Nephron progenitor cell (in vitro differentiated cells): ENCODE measurements around the gene UQCC2.

Experiments used
- DNase-seq: peaks from one replicate; pipeline ENCODE4 v3.0.0; 2021
- H3K27ac Mint-ChIP-seq: 2 replicates; pipeline ENCODE4 v1.8.0; 2021; ENCODE audit warnings: mild to moderate bottlenecking, moderate library complexity, mixed read lengths
- H3K27me3 Mint-ChIP-seq: 2 replicates; pipeline ENCODE4 v1.8.0; 2021; ENCODE audit warnings: mild to moderate bottlenecking, low read depth, mixed read lengths; ENCODE audit not compliant: poor library complexity
- H3K36me3 Mint-ChIP-seq: 2 replicates; pipeline ENCODE4 v1.8.0; 2021; ENCODE audit warnings: low read depth, mixed read lengths
- H3K4me1 Mint-ChIP-seq: 2 replicates; pipeline ENCODE4 v1.8.0; 2021; ENCODE audit warnings: mixed read lengths
- H3K4me3 Mint-ChIP-seq: 2 replicates; pipeline ENCODE4 v1.8.0; 2021; ENCODE audit warnings: mild to moderate bottlenecking, moderate library complexity, mixed read lengths
- H3K9me3 Mint-ChIP-seq: 2 replicates; pipeline ENCODE4 v1.8.0; 2021; ENCODE audit warnings: mild to moderate bottlenecking, moderate library complexity, mixed read lengths
- CTCF ChIP-seq: fragments of 200-600 bp; sonication (generic); IDR thresholded peaks from 2 replicates; pipeline ENCODE4 v1.5.0; 2021; ENCODE audit warnings: antibody characterized with exemption

The UQCC2 gene

DNA sequence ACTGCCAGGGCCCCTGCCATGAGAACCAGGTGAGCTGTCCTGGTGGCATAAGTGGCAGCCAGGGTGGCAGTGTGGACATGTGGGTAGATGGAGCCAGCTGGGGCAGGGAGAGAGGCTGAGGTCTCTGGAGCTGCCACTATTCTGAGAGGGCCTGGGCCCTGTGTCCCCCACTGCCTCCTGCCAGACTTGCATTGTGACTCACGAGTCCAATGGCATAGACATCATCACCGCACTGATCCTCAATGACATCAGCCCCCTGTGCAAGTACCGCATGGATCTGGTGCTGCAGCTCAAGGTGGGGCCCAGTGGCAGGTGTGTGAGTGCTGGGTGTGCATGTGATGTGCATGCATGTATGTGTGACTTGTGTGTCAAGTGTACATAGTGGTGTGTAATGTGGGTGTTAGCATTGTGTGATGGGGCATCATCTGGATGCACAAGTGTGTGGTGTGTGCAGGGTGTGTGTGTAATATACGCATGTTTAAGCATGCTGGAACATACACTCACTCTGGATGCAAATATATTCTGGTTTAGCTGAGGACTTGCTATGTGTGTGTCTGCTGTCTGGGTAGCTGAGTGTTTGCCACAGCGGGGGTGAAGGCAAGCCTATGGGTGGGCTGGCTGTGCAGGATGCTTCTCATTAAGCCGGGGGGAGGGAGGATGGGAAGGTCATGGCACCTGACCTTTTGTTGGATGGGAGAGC, 25.1 kb downstream of the UQCC2 start:
- peaks cover 13% of the 10 kb centered on the region for H3K4me1 Mint-ChIP-seq
- H3K36me3 Mint-ChIP-seq: peaks cover 5% of the 10 kb centered on the region
- no peak for DNase-seq
- no peaks in the 10 kb centered on the region for H3K9me3 Mint-ChIP-seq
- no peak overlapping the region for H3K4me3 Mint-ChIP-seq
- no peak for TF ChIP-seq CTCF
- H3K27ac Mint-ChIP-seq: no peak overlapping the region
- H3K27me3 Mint-ChIP-seq: peaks cover 2% of the 10 kb centered on the region

DNA sequence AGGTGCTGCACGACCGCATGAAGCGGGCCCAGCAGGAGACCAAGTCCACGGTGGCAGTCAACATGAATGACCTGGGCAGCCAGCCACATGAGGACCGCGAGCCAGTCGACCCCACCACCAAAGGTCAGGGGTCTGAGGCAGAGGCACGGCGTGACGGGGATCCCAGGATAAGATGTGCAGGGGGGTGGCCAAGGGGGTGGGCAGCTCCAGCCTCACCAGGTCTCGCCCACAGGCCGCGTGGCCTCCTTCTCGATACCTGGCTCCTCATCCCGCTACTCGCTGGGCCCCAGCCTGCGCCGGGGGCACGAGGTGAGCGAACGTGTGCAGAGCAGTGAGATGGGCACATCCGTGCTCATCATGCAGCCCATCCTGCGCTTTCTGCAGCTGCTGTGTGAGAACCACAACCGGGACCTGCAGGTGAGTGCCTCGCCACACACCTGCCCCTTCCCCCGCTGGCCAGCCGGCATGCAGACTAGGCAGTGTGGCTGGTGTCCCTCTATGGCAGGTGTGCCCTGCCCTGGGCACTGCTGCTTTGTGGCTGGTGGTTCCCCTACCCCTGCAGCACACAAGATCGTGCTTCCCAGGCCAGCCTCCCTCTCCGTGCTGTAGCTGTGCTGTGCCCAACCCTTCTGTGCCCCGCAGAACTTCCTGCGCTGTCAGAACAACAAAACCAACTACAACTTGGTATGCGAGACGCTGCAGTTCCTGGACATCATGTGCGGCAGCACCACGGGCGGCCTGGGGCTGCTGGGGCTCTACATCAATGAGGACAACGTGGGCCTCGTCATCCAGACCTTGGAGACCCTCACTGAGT, 25.9 kb downstream of the UQCC2 start:
- H3K27ac Mint-ChIP-seq: no peak overlapping the region
- no peaks in the 10 kb centered on the region for H3K36me3 Mint-ChIP-seq
- no peaks in the 10 kb centered on the region for H3K9me3 Mint-ChIP-seq
- peaks cover 13% of the 10 kb centered on the region for H3K4me1 Mint-ChIP-seq
- TF ChIP-seq CTCF: no peak
- DNase-seq: no peak
- H3K27me3 Mint-ChIP-seq: no peaks in the 10 kb centered on the region
- H3K4me3 Mint-ChIP-seq: no peak overlapping the region

DNA sequence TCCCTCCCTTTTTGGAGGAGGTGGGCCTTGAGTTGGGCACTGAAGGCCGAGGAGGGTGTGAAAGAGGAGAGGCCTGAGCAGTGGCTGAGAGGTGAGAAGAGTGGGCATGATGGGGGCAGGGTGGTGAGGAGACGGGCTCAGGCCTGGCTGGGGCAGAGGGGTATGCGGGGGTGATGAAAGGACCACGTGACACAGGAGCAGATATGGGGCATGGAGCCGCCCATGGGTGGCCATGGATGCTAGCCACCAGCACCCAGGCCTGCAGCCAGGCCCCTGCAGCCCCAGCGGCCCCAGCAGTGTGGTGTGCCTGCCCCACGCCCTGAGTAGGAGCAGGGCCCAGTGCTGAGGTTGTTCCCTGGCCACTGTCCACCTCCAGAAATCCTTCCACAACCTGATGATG, 26.5 kb downstream of the UQCC2 start:
- no peak overlapping the region for H3K27ac Mint-ChIP-seq
- no peaks in the 10 kb centered on the region for H3K36me3 Mint-ChIP-seq
- peaks cover 13% of the 10 kb centered on the region for H3K4me1 Mint-ChIP-seq
- no peak for TF ChIP-seq CTCF
- no peak overlapping the region for H3K4me3 Mint-ChIP-seq
- H3K27me3 Mint-ChIP-seq: no peaks in the 10 kb centered on the region
- no peak for DNase-seq
- no peaks in the 10 kb centered on the region for H3K9me3 Mint-ChIP-seq

GRCh38 chr6:33684428-33684896, 27.0 kb downstream of the UQCC2 start:
- no peak for DNase-seq
- Mint-ChIP-seq H3K9me3 (no peaks in the 10 kb centered on the region), H3K27ac (no peak overlapping the region), H3K4me3 (no peak overlapping the region), H3K27me3 (no peaks in the 10 kb centered on the region), H3K36me3 (no peaks in the 10 kb centered on the region), H3K4me1 (peaks cover 13% of the 10 kb centered on the region)
- no peak for TF ChIP-seq CTCF

DNA sequence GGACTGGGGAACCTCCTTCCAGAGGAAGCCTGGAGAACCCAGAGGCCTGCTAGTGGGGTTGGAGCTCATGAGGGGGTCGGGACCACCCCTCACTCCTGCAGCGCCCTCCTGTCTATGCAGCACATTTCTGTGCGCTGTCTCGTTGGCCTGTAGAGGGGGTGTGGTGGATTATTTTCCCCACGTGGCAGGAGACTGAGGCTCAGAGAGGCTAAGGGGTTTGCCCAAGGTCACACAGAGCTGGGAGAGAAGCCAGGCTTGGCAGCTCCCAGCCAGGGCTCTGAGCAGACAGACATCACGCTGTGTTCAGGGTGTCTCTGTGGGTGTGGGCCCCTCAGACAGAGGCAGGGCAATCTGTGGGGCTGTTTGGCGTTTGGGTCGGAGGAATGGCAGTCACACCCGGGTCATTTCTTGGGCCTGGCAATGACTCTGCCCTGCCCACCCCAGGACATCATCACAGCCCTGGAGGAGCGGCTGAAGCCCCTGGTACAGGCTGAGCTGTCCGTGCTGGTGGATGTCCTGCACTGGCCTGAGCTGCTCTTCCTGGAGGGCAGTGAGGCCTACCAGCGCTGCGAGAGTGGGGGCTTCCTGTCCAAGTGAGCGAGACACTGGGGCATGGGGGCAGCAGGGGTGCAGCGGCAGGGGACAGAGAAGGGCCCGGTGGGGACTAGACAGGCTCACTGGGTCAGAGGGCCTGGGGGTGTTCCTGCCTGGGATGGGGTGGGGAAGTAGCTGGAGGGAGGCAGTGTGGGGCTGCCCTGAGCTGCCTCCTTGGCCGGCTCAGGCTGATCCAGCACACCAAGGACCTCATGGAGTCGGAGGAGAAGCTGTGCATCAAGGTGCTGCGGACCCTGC, 27.7 kb downstream of the UQCC2 start:
- Mint-ChIP-seq H3K9me3 (no peaks in the 10 kb centered on the region), H3K36me3 (no peaks in the 10 kb centered on the region), H3K27me3 (no peaks in the 10 kb centered on the region), H3K4me1 (peaks cover 16% of the 10 kb centered on the region), H3K27ac (peak overlapping the region; percentile 45), H3K4me3 (no peak overlapping the region)
- no peak for DNase-seq
- no peak for TF ChIP-seq CTCF
